GM12875 (cell line): ENCODE results near the gene IMP3.

ENCODE experiments used
- H3K4me3 ChIP-seq: one replicate; pipeline ENCODE4 v1.5.1; 2011; ENCODE audit warnings: low read depth, low read length, control low read depth
- TF ChIP-seq, protein P1 (sequence below): IDR thresholded peaks from 2 replicates; pipeline ENCODE4 v1.5.1; 2011; ENCODE audit warnings: low read depth, mild to moderate bottlenecking, control low read depth, inconsistent platforms, low read length, moderate library complexity, borderline replicate concordance; ENCODE audit not compliant: insufficient read depth

IMP3 gene

DNA sequence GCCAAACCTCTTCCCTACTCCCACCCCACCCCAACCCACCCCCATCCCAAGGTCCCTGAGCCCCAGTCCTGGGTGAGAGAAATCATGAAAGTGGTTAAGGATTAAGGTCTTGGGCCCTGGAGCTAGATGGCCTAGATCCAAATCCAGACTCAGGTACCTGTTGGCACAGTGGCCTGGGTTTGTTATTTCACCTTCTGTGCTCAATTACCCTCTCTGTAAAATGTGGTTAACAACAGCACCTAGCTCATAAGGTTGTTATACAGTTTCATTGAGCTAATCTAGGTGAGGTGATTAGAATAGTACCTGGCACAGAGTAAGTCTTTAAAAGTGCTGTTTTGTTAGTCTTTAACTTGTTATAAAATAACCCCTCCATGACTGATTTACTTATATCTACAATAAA, 8.1 kb downstream of the IMP3 start:
- TF ChIP-seq, protein P1, sequence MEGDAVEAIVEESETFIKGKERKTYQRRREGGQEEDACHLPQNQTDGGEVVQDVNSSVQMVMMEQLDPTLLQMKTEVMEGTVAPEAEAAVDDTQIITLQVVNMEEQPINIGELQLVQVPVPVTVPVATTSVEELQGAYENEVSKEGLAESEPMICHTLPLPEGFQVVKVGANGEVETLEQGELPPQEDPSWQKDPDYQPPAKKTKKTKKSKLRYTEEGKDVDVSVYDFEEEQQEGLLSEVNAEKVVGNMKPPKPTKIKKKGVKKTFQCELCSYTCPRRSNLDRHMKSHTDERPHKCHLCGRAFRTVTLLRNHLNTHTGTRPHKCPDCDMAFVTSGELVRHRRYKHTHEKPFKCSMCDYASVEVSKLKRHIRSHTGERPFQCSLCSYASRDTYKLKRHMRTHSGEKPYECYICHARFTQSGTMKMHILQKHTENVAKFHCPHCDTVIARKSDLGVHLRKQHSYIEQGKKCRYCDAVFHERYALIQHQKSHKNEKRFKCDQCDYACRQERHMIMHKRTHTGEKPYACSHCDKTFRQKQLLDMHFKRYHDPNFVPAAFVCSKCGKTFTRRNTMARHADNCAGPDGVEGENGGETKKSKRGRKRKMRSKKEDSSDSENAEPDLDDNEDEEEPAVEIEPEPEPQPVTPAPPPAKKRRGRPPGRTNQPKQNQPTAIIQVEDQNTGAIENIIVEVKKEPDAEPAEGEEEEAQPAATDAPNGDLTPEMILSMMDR: no peak

DNA sequence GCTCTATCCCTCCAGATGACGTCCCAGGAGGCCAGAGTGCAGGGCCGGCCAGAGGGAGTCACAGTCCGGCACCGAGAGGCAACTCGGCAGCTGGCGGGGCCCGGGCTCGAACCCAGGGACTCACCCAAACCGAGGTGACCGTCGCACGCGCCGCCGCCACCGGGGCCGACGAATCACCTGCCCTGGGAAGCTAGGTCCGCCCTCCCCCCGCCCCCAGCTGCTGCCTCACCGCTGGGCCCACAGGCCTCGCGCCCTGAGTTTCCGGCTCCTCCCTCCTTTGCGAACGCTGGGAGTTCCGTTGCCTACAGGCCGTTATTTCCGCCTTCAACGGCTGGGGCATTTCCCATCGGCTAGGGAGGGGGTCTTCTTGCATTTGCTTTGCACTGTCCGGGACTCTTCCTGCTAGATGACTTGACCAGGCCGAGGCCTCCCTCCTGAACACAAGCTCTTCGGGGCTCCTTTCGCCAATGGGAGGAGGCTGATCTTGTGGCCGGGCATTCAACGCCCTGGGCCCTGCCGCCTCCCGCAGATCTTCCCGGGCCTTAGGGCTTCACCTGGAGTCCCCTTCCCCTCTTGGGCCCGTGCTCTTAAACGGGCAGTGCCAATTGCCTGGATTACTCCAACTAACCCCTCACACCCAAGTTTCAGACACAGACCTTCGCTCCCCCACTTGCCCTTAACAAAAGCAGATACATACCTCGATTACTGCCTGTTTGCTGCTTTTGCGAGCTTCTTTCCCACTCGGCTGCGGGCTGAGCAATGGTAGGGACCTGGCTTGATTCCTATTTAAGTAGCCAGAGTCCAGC, 14.3 kb downstream of the IMP3 start, which contains the start of gene SNUPN:
SNUPN (minus strand) TSS at position 184 of the 806 bp plus-strand sequence. CDS start 4,674 bp downstream, outside the sequence.
- TF ChIP-seq, protein P1: no peak
- peak within 1 kb of the TSS; percentile 94 for H3K4me3 ChIP-seq

More for the DNA sequence above, 8.1 kb downstream of the IMP3 start:
- H3K4me3 ChIP-seq: no peak overlapping the region

DNA sequence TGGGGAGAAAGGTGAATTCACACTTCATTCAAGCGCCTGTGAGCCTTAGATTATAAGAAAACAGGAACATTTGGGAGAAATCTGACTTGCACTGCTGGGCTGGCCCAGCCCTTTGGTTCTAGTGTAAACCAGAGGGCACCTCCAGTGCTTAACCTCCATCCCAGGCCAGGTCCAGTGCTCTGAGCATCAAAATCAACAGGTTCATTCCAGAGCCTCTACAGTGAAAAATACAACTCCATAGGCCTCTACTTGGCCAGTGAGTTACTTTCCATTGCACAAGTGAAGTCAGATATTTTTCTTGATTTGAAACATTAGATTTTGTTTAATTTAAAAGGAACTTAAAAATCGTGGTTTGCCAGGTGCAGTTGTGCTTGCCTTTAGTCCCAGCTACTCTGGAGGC, 17.5 kb downstream of the IMP3 start:
- H3K4me3 ChIP-seq: no peak overlapping the region
- TF ChIP-seq, protein P1: no peak

DNA sequence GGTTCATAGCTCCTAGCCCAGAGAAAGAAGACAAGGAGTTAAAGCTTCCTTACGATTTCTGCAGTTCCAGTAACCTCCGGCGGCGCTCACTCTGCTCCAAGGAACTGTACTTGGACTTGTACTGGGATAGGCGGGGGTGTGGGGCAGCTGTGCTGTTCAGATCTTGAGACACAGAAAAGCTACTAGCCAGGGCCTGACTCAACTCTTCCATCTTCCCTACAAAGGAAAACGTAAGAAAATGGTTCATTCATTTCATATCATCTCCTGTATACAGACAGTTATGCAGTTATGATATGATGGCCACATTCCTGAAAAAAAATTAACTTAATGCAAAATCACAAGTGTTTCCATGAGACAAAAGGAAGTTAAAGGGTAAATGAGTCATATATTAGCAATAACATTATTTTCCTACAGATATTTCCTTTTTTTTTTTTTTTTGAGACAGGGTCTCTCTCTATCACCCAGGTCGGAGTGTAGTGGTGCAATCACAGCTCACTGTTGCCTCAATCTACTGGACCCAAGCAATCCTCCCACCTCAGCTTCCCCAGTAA, 19.1 kb downstream of the IMP3 start:
- TF ChIP-seq, protein P1: no peak
- H3K4me3 ChIP-seq: no peak overlapping the region

DNA sequence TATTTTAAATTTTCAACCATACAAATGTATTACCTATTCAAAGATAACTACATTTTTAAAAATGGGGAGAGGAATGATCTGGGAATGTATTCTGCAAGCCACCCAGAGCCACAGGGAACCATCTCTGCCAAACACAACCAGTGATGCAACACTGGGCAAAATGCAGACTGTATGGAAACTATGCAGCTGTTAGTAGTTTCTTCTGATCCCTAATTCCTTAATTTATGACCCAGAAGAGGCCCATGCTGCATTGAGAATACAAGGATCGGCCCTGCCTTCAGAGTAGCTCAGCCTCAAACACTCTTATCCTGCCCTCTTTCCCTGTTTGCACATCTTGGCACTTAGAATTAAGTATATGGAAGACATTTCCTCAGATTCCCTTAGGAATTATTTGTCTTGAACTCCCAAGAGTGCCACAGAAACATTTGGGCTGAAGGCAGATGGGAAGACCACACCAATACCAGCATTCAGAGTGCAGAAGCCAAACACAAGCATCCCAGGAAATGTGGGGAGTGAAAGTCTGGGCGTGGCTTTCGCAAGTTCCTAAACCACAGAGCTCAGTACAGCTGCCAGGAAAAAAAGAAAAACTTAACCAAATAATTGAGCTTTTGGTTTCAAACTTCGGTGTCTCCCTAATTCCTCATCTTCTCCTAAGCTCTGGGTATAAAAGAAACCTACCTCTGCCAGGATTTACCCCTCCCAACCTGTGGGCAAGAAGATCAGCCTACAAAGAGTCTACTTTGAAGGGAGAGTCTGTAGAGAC, 19.8 kb downstream of the IMP3 start:
- no peak overlapping the region for H3K4me3 ChIP-seq

DNA sequence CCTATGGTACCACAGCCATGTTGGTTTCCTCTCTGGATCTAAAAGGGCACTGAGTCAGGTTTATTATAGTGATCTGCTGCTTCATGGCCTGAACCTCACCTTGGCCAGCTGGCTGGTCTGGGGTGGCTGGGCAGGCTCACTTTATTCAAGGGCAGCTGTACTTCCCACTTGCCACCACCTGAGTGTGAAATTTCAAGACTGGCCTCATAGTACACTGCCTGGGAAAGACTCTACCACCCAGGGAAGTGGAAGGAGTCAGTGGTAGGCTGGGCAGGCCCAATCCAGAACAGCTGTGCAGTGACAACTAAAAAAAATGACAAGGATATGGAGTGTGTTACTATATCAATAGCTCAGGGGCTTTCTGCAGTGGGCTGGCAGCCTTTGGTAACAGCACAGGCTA, 23.3 kb downstream of the IMP3 start:
- TF ChIP-seq, protein P1: no peak
- no peak overlapping the region for H3K4me3 ChIP-seq

More for the DNA sequence above, 19.8 kb downstream of the IMP3 start:
- TF ChIP-seq, protein P1: no peak
